Erythroblast (primary cell): ENCODE results near the gene FHAD1.

ENCODE experiments used
- GATA1 ChIP-seq: IDR thresholded peaks from 2 replicates; pipeline ENCODE4 v1.6.1; 2011; ENCODE audit warnings: low read depth, mild to moderate bottlenecking, control low read depth, low read length, moderate library complexity
- POLR2A ChIP-seq: IDR thresholded peaks from 2 replicates; pipeline ENCODE4 v1.6.1; 2011; ENCODE audit warnings: mild to moderate bottlenecking, low read length

DNA sequence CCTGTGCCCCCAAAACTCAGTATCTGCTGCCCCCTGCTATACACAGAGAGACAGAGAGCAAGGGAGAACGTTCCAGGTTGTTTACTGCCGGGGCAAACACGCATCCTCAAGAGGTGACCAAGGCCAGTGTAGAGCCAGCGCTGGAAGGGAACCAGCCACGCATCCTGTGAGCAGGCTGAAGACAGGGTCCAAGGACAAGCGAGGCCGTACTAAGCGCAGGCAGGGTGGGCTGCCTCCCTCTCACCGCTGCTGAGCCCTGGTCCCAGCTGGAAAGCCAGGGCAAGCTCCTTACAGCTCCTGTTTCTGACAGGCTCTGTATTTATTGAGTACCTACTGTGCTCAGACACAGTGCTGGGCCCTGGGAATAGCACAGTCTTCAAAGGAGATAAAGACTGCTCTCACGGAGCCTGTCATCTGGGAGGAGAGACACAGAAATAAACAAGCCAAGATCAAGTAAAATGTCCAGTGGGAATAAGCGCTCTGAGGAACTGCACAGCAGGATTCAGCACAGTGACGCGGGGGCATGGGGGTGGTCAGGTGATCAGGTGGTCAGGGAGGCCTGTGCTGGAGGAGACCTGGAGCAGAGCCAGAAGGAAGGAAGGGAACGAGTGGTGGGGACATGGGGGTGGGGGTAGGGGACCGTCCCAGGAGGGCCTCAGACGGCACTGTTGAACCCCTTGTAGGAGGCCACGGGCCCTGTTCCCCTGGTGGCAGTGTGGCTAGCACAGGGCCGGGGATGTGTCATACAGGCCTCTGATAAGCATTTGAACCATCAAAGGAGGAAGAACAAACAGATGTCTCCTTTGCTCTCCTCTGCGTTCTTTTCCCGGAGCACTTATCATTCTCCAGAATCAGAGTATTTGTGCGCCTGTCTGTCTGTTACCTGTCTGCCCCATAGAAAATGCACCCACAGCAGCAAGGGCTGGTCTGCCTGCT, 124.9 kb downstream of the FHAD1 start:
- TF ChIP-seq POLR2A (no peak), GATA1 (no peak)
